BLaER1 treated with 17β-estradiol and CSF1 and Interleukin-3, amounts not matched to agents 10 nM and 100 nM (cell line): Measurements from ENCODE around the gene IPPK.

ENCODE experiments used
- H3K27ac ChIP-seq, 11 experiments: shearing (Covaris generic); formaldehyde crosslinking; 2 replicates each; pipeline ENCODE4 v1.8.1; 2022
- H3K27me3 ChIP-seq, 11 experiments: shearing (Covaris generic); formaldehyde crosslinking; 2 replicates each; pipeline ENCODE4 v1.8.1; 2022
- H3K36me3 ChIP-seq, 11 experiments: shearing (Covaris generic); formaldehyde crosslinking; 2 replicates each; pipeline ENCODE4 v1.8.1; 2022
- H3K4me1 ChIP-seq, 10 experiments: shearing (Covaris generic); formaldehyde crosslinking; 2 replicates each; pipeline ENCODE4 v1.8.1; 2022
- H3K4me2 ChIP-seq, 11 experiments: shearing (Covaris generic); formaldehyde crosslinking; 2 replicates each; pipeline ENCODE4 v1.8.1; 2022
- H3K4me3 ChIP-seq, 10 experiments: shearing (Covaris generic); formaldehyde crosslinking; 2 replicates each; pipeline ENCODE4 v1.8.1; 2022
- H3K9ac ChIP-seq, 11 experiments: shearing (Covaris generic); formaldehyde crosslinking; 2 replicates each; pipeline ENCODE4 v1.8.1; 2022
- H3K9me3 ChIP-seq, 11 experiments: shearing (Covaris generic); formaldehyde crosslinking; replicated peaks in 1 of 11; 2 replicates each; pipeline ENCODE4 v1.8.1; 2022
- H4K20me1 ChIP-seq, 11 experiments: shearing (Covaris generic); formaldehyde crosslinking; 2 replicates each; pipeline ENCODE4 v1.8.1; 2022
- Cebpa-rat ChIP-seq, 11 experiments: shearing (Covaris generic); IDR thresholded peaks; 2 replicates each; pipeline ENCODE4 v1.8.1; 2022

Gene IPPK

GRCh38 chr9:92714787-92715487, 45.0 kb upstream of the IPPK start:
- Histone ChIP-seq H3K4me2 (no peak overlapping the region), H3K4me3 (no peak overlapping the region), H3K9me3 (no peaks in the 10 kb centered on the region), H3K4me1 (peaks cover 10 to 25% (median 19%) of the 10 kb centered on the region in 10 experiments; a peak in 19 of 20 replicates), H4K20me1 (peaks cover 24 to 96% (median 68%) of the 10 kb centered on the region in 11 experiments; a peak in 20 of 22 replicates), H3K27me3 (no peaks in the 10 kb centered on the region), H3K36me3 (peaks cover 93 to 100% (median 99%) of the 10 kb centered on the region in 11 experiments), H3K27ac (no peak overlapping the region), H3K9ac (no peak overlapping the region)
- TF ChIP-seq Cebpa-rat (IDR thresholded peaks at IDR 0.05) = no peak

- TF ChIP-seq Cebpa-rat (IDR thresholded peaks at IDR 0.05) = no peak
- no peaks in the 10 kb centered on the region for H3K27me3 ChIP-seq
- H4K20me1 ChIP-seq = peaks cover 24 to 89% (median 67%) of the 10 kb centered on the region in 11 experiments; a peak in 20 of 22 replicates
- peaks cover 10 to 25% (median 19%) of the 10 kb centered on the region in 10 experiments; a peak in 19 of 20 replicates for H3K4me1 ChIP-seq
- no peak overlapping the region for H3K27ac ChIP-seq
- H3K9me3 ChIP-seq = no peaks in the 10 kb centered on the region
- no peak overlapping the region for H3K4me2 ChIP-seq
- no peak overlapping the region for H3K4me3 ChIP-seq
- no peak overlapping the region for H3K9ac ChIP-seq
- H3K36me3 ChIP-seq = peaks cover 93 to 100% (median 99%) of the 10 kb centered on the region in 11 experiments
Observed at GRCh38 chr9:92714016-92714415, 44.1 kb upstream of the IPPK start.

GRCh38 chr9:92713528-92713927, 43.6 kb upstream of the IPPK start:
- no peak for TF ChIP-seq Cebpa-rat (IDR thresholded peaks at IDR 0.05)
- Histone ChIP-seq H4K20me1 (peaks cover 24 to 84% (median 66%) of the 10 kb centered on the region in 11 experiments; a peak in 20 of 22 replicates), H3K9ac (0 out of 22 replicates have a peak overlapping the region, but pooled peaks of 1 of the 11 experiments have one; percentile 11), H3K9me3 (no peaks in the 10 kb centered on the region), H3K4me2 (peak overlapping the region in 2 of 11 experiments; percentile 1 to 4; a peak in 1 of 22 replicates), H3K27ac (no peak overlapping the region), H3K4me1 (peaks cover 10 to 25% (median 19%) of the 10 kb centered on the region in 10 experiments; a peak in 19 of 20 replicates), H3K4me3 (no peak overlapping the region), H3K27me3 (no peaks in the 10 kb centered on the region), H3K36me3 (peaks cover 89 to 100% (median 97%) of the 10 kb centered on the region in 11 experiments)

GRCh38 chr9:92712767-92713166, 42.8 kb upstream of the IPPK start:
- H3K4me3 ChIP-seq = no peak overlapping the region
- no peaks in the 10 kb centered on the region for H3K27me3 ChIP-seq
- peaks cover 10 to 25% (median 19%) of the 10 kb centered on the region in 10 experiments; a peak in 19 of 20 replicates for H3K4me1 ChIP-seq
- no peak overlapping the region for H3K9ac ChIP-seq
- no peak for TF ChIP-seq Cebpa-rat (IDR thresholded peaks at IDR 0.05)
- peak overlapping the region in 1 of 11 experiments; percentile 76; a peak in 2 of 22 replicates for H3K4me2 ChIP-seq
- H3K27ac ChIP-seq = no peak overlapping the region
- peaks cover 82 to 100% (median 91%) of the 10 kb centered on the region in 11 experiments for H3K36me3 ChIP-seq
- H4K20me1 ChIP-seq = peaks cover 20 to 77% (median 58%) of the 10 kb centered on the region in 11 experiments; a peak in 20 of 22 replicates
- no peaks in the 10 kb centered on the region for H3K9me3 ChIP-seq

GRCh38 chr9:92711844-92712243, 41.9 kb upstream of the IPPK start:
- Histone ChIP-seq H3K36me3 (peaks cover 78 to 100% (median 88%) of the 10 kb centered on the region in 11 experiments), H3K27me3 (no peaks in the 10 kb centered on the region), H3K4me2 (peak overlapping the region in 8 of 11 experiments; percentile 10 to 76 (median 56); a peak in 15 of 22 replicates)

GRCh38 chr9:92711146-92711545, 41.2 kb upstream of the IPPK start:
- H3K27ac ChIP-seq = no peak overlapping the region
- peaks cover 0 to 5% (median 0%) of the 10 kb centered on the region in 11 experiments; a peak in 3 of 22 replicates for H3K9me3 ChIP-seq
- H3K36me3 ChIP-seq = peaks cover 80 to 100% (median 86%) of the 10 kb centered on the region in 11 experiments
- H3K27me3 ChIP-seq = no peaks in the 10 kb centered on the region
- H3K4me3 ChIP-seq = no peak overlapping the region
- peaks cover 4 to 60% (median 42%) of the 10 kb centered on the region in 11 experiments; a peak in 18 of 22 replicates for H4K20me1 ChIP-seq
- H3K4me2 ChIP-seq = peak overlapping the region in 2 of 11 experiments; percentile 52 to 76; a peak in 1 of 22 replicates
- no peak overlapping the region for H3K9ac ChIP-seq
- peaks cover 10 to 25% (median 19%) of the 10 kb centered on the region in 10 experiments; a peak in 19 of 20 replicates for H3K4me1 ChIP-seq
- no peak for TF ChIP-seq Cebpa-rat (IDR thresholded peaks at IDR 0.05)

More at GRCh38 chr9:92711844-92712243, 41.9 kb upstream of the IPPK start:
- peaks cover 11 to 67% (median 49%) of the 10 kb centered on the region in 11 experiments; a peak in 20 of 22 replicates for H4K20me1 ChIP-seq
- no peak overlapping the region for H3K9ac ChIP-seq
- peaks cover 0 to under 1% (median 0%) of the 10 kb centered on the region in 11 experiments; a peak in 1 of 22 replicates for H3K9me3 ChIP-seq
- TF ChIP-seq Cebpa-rat (IDR thresholded peaks at IDR 0.05) = no peak
- no peak overlapping the region for H3K4me3 ChIP-seq
- peak overlapping the region in 3 of 11 experiments; percentile 25 to 51 (median 26); a peak in 2 of 22 replicates for H3K27ac ChIP-seq
- peaks cover 10 to 25% (median 19%) of the 10 kb centered on the region in 10 experiments; a peak in 19 of 20 replicates for H3K4me1 ChIP-seq

- Histone ChIP-seq H4K20me1 (peaks cover 0 to 53% (median 34%) of the 10 kb centered on the region in 11 experiments; a peak in 16 of 22 replicates), H3K27me3 (no peaks in the 10 kb centered on the region), H3K9me3 (peaks cover 0 to 8% (median 0%) of the 10 kb centered on the region in 11 experiments; a peak in 4 of 22 replicates), H3K36me3 (peaks cover 75 to 100% (median 85%) of the 10 kb centered on the region in 11 experiments), H3K9ac (no peak overlapping the region), H3K4me2 (no peak overlapping the region), H3K27ac (no peak overlapping the region), H3K4me1 (peaks cover 10 to 25% (median 19%) of the 10 kb centered on the region in 10 experiments; a peak in 19 of 20 replicates), H3K4me3 (no peak overlapping the region)
- TF ChIP-seq Cebpa-rat (IDR thresholded peaks at IDR 0.05) = no peak
Observed at GRCh38 chr9:92710368-92710767, 40.4 kb upstream of the IPPK start.

GRCh38 chr9:92709954-92710353, 40.0 kb upstream of the IPPK start:
- Histone ChIP-seq H3K36me3 (peaks cover 71 to 100% (median 85%) of the 10 kb centered on the region in 11 experiments), H3K4me1 (peaks cover 10 to 25% (median 19%) of the 10 kb centered on the region in 10 experiments; a peak in 19 of 20 replicates), H3K4me3 (no peak overlapping the region), H3K27ac (no peak overlapping the region), H3K27me3 (no peaks in the 10 kb centered on the region), H3K4me2 (no peak overlapping the region), H3K9me3 (peaks cover 0 to 8% (median 0%) of the 10 kb centered on the region in 11 experiments; a peak in 4 of 22 replicates), H4K20me1 (peaks cover 0 to 48% (median 30%) of the 10 kb centered on the region in 11 experiments; a peak in 16 of 22 replicates), H3K9ac (no peak overlapping the region)
- no peak for TF ChIP-seq Cebpa-rat (IDR thresholded peaks at IDR 0.05)

- Histone ChIP-seq H3K9ac (no peak overlapping the region), H3K4me2 (no peak overlapping the region), H3K36me3 (peaks cover 69 to 100% (median 84%) of the 10 kb centered on the region in 11 experiments), H4K20me1 (peaks cover 0 to 41% (median 25%) of the 10 kb centered on the region in 11 experiments; a peak in 15 of 22 replicates), H3K4me3 (no peak overlapping the region), H3K27me3 (no peaks in the 10 kb centered on the region), H3K27ac (no peak overlapping the region), H3K9me3 (peaks cover 0 to 13% (median 0%) of the 10 kb centered on the region in 11 experiments; a peak in 4 of 22 replicates), H3K4me1 (peaks cover 10 to 25% (median 19%) of the 10 kb centered on the region in 10 experiments; a peak in 19 of 20 replicates)
- no peak for TF ChIP-seq Cebpa-rat (IDR thresholded peaks at IDR 0.05)
Observed at GRCh38 chr9:92709240-92709639, 39.3 kb upstream of the IPPK start.
